ENCODE results near the gene TBX18.

Gene TBX18

DNA sequence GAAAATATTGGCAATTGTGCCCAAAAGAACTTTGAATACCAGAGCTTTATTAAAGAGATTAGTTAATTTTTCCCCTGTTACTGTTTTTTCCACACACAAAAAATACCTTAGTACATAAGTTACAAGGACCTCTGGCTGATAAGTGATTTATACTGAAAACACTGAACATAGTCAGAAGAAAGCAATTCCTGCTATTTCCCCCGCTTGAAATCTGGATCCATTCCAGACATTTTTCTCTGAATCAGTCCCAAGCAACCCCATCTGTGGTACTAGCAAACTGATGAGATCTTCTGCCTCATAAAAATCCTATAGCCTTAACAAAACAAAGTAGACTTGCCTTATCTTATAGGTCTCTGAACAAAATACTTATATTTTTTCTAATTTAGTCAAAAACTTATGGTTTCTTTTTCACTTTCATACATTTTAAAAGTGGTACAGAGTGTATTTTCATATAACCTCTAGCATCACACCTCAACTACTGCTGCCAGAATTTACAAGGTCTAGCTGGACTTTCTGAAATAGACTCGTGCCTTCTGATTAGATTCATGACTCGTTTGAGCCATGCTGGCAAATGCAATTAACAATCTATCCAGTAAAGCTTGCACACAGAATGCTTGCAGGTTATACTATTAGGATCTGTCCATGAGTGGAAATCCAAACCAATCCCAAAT is 111.9 kb downstream of the TBX18 start:
- Mint-ChIP-seq H3K27ac (no peak overlapping the region), H3K4me3 (no peak overlapping the region), H3K36me3 (ENCODE audit: low read depth) (no peaks in the 10 kb centered on the region), H3K4me1 (ENCODE audit: low read depth) (no peaks in the 10 kb centered on the region), H3K9me3 (no peaks in the 10 kb centered on the region), H3K27me3 (ENCODE audit: low read depth) (no peaks in the 10 kb centered on the region)

DNA sequence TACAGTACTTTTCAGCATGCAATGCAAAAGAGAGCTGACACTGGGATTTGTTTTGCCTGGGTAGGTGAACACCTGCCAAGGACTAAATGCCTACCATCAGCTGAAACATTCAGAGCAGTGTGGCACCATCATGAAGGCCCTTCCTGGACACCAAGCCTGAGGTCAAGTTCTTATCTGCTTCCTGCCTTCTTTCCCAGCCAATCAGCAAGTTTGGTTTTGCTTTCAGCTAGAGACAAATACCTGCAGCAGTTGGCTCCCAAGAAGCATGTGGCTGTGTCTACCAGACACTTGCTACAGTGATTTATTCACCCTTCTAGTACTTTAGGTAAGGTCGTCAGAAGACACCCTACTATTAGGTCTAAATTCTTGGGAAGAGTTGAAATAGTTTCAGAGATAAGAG is 112.8 kb downstream of the TBX18 start:
- Mint-ChIP-seq H3K4me3 (no peak overlapping the region), H3K27ac (no peak overlapping the region), H3K4me1 (ENCODE audit: low read depth) (no peaks in the 10 kb centered on the region), H3K27me3 (ENCODE audit: low read depth) (no peaks in the 10 kb centered on the region), H3K9me3 (no peaks in the 10 kb centered on the region), H3K36me3 (ENCODE audit: low read depth) (no peaks in the 10 kb centered on the region)

DNA sequence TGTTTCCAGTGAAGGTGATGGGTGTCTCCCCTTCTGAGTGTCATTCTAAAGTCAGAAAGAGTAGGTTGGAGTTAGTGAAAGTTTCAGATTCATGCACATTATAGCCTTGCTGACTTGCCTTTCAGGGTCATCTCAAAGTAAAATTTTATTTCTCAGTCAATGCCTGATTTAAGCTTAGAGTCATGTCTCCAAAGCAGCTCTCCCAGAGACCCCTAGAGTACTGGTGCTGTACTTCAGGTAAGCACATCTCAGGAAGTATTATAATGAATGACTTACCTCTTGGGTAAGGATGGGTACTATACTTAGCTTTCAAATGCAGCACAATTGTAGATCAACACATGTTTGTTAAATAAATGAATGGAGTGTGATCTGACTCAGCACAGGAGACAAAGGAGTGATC is 116.0 kb downstream of the TBX18 start:
- Mint-ChIP-seq H3K9me3 (no peaks in the 10 kb centered on the region), H3K27ac (no peak overlapping the region), H3K27me3 (ENCODE audit: low read depth) (no peaks in the 10 kb centered on the region), H3K4me3 (no peak overlapping the region), H3K36me3 (ENCODE audit: low read depth) (no peaks in the 10 kb centered on the region), H3K4me1 (ENCODE audit: low read depth) (no peaks in the 10 kb centered on the region)

DNA sequence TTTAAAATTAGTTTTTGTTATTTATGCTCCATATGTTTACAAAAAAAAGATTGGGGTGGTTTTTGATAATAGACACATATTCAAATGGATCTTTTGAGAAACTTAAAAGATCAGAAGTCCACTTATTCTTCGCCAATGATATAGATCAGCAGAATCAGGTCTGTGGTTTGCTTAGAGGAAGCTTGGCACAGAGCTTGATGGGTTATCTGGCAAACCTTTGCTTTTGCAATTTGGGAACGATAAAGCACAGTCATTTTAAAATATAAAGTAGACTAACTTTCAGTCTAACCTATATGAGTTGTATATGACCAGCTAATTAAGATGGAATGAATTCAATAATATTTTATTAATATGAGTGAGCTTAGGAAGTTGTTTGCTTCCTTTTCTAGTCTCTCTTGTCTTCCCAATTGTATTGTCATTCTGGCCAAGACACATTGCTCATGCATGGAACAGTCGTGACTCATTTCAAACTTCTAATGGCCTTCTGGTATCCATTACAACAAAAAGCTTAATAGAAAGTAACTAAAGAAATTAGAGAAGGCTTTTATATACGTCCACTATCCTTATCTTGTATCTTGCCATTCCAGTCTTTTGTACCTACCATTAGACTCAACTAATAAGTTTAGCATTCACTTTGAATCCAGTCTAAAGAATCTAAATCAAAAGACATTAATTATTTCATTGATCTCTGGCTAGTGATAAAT is 118.7 kb downstream of the TBX18 start:
- Mint-ChIP-seq H3K9me3 (no peaks in the 10 kb centered on the region), H3K27me3 (ENCODE audit: low read depth) (no peaks in the 10 kb centered on the region), H3K27ac (no peak overlapping the region), H3K36me3 (ENCODE audit: low read depth) (no peaks in the 10 kb centered on the region), H3K4me1 (ENCODE audit: low read depth) (no peaks in the 10 kb centered on the region), H3K4me3 (no peak overlapping the region)

DNA sequence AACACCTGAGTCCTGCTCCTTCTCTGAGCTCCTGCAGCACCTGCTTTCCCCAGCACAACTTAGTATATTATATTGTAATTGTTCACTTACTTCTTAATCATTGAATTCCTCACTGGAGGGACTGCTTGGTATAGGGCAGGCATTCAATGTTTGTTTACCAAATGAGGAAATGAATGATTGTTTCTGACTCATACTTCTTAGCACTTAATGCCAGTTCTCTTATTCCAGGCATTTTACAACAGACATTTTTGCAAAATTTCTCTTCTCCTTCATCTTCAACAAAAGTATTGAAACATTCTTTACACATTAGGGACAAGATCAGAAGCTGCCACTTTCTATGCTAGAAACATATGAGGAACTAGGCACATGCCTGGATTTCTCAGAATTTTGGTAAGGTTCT is 119.4 kb downstream of the TBX18 start:
- Mint-ChIP-seq H3K36me3 (ENCODE audit: low read depth) (no peaks in the 10 kb centered on the region), H3K27me3 (ENCODE audit: low read depth) (no peaks in the 10 kb centered on the region), H3K4me3 (no peak overlapping the region), H3K9me3 (no peaks in the 10 kb centered on the region), H3K4me1 (ENCODE audit: low read depth) (no peaks in the 10 kb centered on the region), H3K27ac (no peak overlapping the region)

DNA sequence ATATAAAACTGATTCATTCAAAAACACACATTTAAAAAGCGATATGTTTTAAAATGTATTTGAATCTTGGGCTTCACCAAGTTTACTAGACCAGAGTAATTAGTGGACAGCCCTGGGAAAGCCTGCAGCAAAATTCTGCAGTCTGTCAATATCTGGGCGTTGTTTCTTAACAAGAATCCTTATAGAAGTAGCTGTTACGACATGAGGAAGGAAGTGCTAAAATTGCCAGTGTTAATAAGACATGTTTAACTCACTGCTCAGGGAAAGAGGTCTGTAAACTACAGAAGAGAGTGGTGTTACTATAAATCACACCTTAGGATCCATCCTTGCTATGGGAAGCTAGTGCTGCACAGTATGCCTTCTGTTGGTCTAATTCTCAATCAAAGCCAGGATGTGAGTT is 120.6 kb downstream of the TBX18 start:
- Mint-ChIP-seq H3K27me3 (ENCODE audit: low read depth) (no peaks in the 10 kb centered on the region), H3K36me3 (ENCODE audit: low read depth) (no peaks in the 10 kb centered on the region), H3K9me3 (no peaks in the 10 kb centered on the region), H3K27ac (no peak overlapping the region), H3K4me3 (no peak overlapping the region), H3K4me1 (ENCODE audit: low read depth) (no peaks in the 10 kb centered on the region)

DNA sequence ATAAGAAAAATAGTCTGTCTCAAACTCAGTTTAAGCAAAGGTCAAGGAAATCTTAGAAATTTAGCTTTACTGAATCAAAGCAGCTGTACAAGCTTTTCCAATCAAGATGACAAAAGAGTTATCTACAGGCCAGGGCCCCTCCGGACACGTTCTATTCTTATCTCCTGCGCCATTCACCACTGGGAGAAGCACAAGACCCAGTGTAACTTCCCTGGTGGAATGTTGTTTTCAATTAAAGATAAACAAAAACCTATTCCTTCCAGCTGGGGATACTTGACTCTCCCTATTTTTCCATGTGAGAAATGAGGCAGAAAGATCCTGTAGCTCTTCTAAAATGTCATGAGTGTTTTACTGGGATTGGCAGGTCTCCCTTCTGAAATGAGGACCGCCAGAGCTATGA is 123.3 kb downstream of the TBX18 start:
- Mint-ChIP-seq H3K36me3 (ENCODE audit: low read depth) (no peaks in the 10 kb centered on the region), H3K27ac (no peak overlapping the region), H3K4me1 (ENCODE audit: low read depth) (no peaks in the 10 kb centered on the region), H3K9me3 (peaks cover 9% of the 10 kb centered on the region), H3K4me3 (no peak overlapping the region), H3K27me3 (ENCODE audit: low read depth) (no peaks in the 10 kb centered on the region)

DNA sequence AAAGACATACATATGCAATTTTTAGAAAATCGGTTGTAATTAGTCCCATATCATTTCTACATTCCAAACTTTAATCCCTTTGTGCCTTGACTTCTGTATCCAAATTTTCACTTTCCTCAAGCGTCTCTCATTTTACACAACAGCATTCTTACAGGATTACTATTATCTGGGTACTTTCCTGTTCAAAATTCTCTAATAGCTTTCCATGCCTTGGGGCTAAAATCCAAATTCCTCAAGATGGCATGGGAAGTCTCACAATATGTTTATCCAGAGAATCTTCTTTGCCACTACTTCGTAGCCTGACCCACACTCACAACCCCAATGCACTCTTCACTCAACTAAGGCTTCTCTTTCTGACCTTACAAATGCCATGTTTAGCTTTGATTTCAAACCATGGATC is 125.0 kb downstream of the TBX18 start:
- H3K4me3 Mint-ChIP-seq, result no peak overlapping the region
- peaks cover 9% of the 10 kb centered on the region for H3K9me3 Mint-ChIP-seq
- no peaks in the 10 kb centered on the region for H3K36me3 Mint-ChIP-seq (ENCODE audit: low read depth)
- no peaks in the 10 kb centered on the region for H3K27me3 Mint-ChIP-seq (ENCODE audit: low read depth)
- no peak overlapping the region for H3K27ac Mint-ChIP-seq
- H3K4me1 Mint-ChIP-seq (ENCODE audit: low read depth), result no peaks in the 10 kb centered on the region

DNA sequence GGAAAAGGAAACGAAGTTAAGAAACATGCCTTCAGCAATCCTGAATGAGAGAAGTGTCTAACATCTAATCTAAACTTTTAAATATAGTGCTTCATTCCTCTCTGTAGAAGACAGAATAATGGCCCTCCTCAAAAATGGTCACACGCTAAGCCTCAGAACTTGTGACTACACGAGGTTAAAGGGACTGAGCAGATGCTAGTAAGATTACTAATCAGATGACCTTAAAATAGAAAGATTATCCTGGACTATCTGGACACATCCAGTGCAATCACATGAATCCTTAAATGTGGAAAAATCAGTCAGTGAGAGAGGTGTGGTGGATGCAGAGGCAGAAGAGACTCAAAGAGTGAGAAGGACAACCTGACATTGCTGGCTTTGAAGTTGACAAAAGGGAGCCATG is 126.1 kb downstream of the TBX18 start:
- Mint-ChIP-seq H3K9me3 (peaks cover 12% of the 10 kb centered on the region), H3K36me3 (ENCODE audit: low read depth) (no peaks in the 10 kb centered on the region), H3K4me1 (ENCODE audit: low read depth) (no peaks in the 10 kb centered on the region), H3K4me3 (no peak overlapping the region), H3K27me3 (ENCODE audit: low read depth) (no peaks in the 10 kb centered on the region), H3K27ac (no peak overlapping the region)
